SK-N-SH treated with all-trans-retinoic acid at 6 μM for 48 hours (cell line): ENCODE measurements around the gene VSIR.

Experiments used
- ATAC-seq: fragments of 200-7000 bp; cut with Tn5 transposase; 3 replicates; pipeline ENCODE4 v1.9.1; 2020; ENCODE audit warnings: mild to moderate bottlenecking, moderate library complexity
- ARNTL ChIP-seq: fragments of 450-650 bp; formaldehyde crosslinking; IDR thresholded peaks from 2 replicates; pipeline ENCODE4 v1.5.0; 2020; ENCODE audit warnings: low read depth, mild to moderate bottlenecking, moderate library complexity, borderline replicate concordance
- CREB5 ChIP-seq: fragments of 250-450 bp; sonication (Bioruptor Pico); IDR thresholded peaks from 2 replicates; pipeline ENCODE4 v1.5.1; 2020; ENCODE audit warnings: low read depth, mild to moderate bottlenecking, moderate library complexity
- CSRNP3 ChIP-seq: fragments of 250-450 bp; sonication (Bioruptor Pico); IDR thresholded peaks from 2 replicates; pipeline ENCODE4 v1.5.1; 2021; ENCODE audit warnings: mild to moderate bottlenecking, moderate library complexity
- ISL1 ChIP-seq: fragments of 250-450 bp; sonication (Bioruptor Pico); IDR thresholded peaks from 2 replicates; pipeline ENCODE4 v2.1.2; 2022; ENCODE audit warnings: mild to moderate bottlenecking, moderate library complexity
- OSR1 ChIP-seq: fragments of 250-450 bp; sonication (Bioruptor Pico); IDR thresholded peaks from 2 replicates; pipeline ENCODE4 v1.8.0; 2022; ENCODE audit warnings: moderate library complexity, mild to moderate bottlenecking, inconsistent platforms
- PATZ1 ChIP-seq: fragments of 250-450 bp; sonication (Bioruptor Pico); IDR thresholded peaks from 2 replicates; pipeline ENCODE4 v1.8.0; 2020; ENCODE audit warnings: mild to moderate bottlenecking, moderate library complexity, borderline replicate concordance
- POU6F1 ChIP-seq: fragments of 250-450 bp; sonication (Bioruptor Pico); IDR thresholded peaks from 2 replicates; pipeline ENCODE4 v1.8.0; 2021; ENCODE audit warnings: low read depth, mild to moderate bottlenecking, moderate library complexity, borderline replicate concordance
- PPARA ChIP-seq: fragments of 250-450 bp; sonication (Bioruptor Pico); IDR thresholded peaks from 2 replicates; pipeline ENCODE4 v1.5.0; 2020; ENCODE audit warnings: mild to moderate bottlenecking, borderline replicate concordance
- RARB ChIP-seq: fragments of 250-450 bp; sonication (Bioruptor Pico); IDR thresholded peaks from 2 replicates; pipeline ENCODE4 v1.8.0; 2021; ENCODE audit warnings: mild to moderate bottlenecking, moderate library complexity
- SNAI2 ChIP-seq: fragments of 250-450 bp; sonication (Bioruptor Pico); IDR thresholded peaks from 2 replicates; pipeline ENCODE4 v1.5.0; 2020; ENCODE audit warnings: mild to moderate bottlenecking, moderate library complexity
- TCF4 ChIP-seq: fragments of 250-450 bp; sonication (Bioruptor Pico); IDR thresholded peaks from 2 replicates; pipeline ENCODE4 v1.8.0; 2021; ENCODE audit warnings: mild to moderate bottlenecking, moderate library complexity, borderline replicate concordance
- TOX ChIP-seq: fragments of 250-450 bp; sonication (Bioruptor Pico); IDR thresholded peaks from 2 replicates; pipeline ENCODE4 v1.8.0; 2021; ENCODE audit warnings: mild to moderate bottlenecking, moderate library complexity, borderline replicate concordance
- TSHZ2 ChIP-seq: fragments of 250-450 bp; sonication (Bioruptor Pico); IDR thresholded peaks from 2 replicates; pipeline ENCODE4 v1.5.0; 2020; ENCODE audit warnings: mild to moderate bottlenecking, moderate library complexity
- ZC3H10 ChIP-seq: fragments of 250-450 bp; sonication (Bioruptor Pico); IDR thresholded peaks from 2 replicates; pipeline ENCODE4 v1.5.1; 2021; ENCODE audit warnings: mild to moderate bottlenecking, moderate library complexity
- ZFP3 ChIP-seq: fragments of 250-450 bp; sonication (Bioruptor Pico); IDR thresholded peaks from 2 replicates; pipeline ENCODE4 v1.5.0; 2020; ENCODE audit warnings: mild to moderate bottlenecking, moderate library complexity
- ZNF565 ChIP-seq: fragments of 450-650 bp; formaldehyde crosslinking; conservative IDR thresholded peaks from 2 replicates; pipeline ENCODE4 v1.5.0; 2020; ENCODE audit warnings: low read depth, mild to moderate bottlenecking, moderate library complexity
- ZNF70 ChIP-seq: fragments of 450-650 bp; formaldehyde crosslinking; IDR thresholded peaks from 2 replicates; pipeline ENCODE4 v1.5.0; 2020; ENCODE audit warnings: mild to moderate bottlenecking, moderate library complexity
- ZNF8 ChIP-seq: fragments of 450-650 bp; formaldehyde crosslinking; IDR thresholded peaks from 2 replicates; pipeline ENCODE4 v1.5.0; 2020; ENCODE audit warnings: mild to moderate bottlenecking, moderate library complexity

The VSIR gene

GRCh38 chr10:71761541-71762113 is 11.7 kb downstream of the VSIR start:
- TF ChIP-seq CSRNP3 (no peak), TSHZ2 (no peak), CREB5 (no peak), PATZ1 (CRISPR knock-in tag) (no peak), ZC3H10 (CRISPR knock-in tag) (no peak), POU6F1 (CRISPR knock-in tag) (no peak), ZNF70 (CRISPR knock-in tag) (no peak)
- ATAC-seq: no peak

GRCh38 chr10:71761105-71761511 is 12.2 kb downstream of the VSIR start:
- TF ChIP-seq TSHZ2 (no peak), ZC3H10 (CRISPR knock-in tag) (no peak), ISL1 (CRISPR knock-in tag) (no peak), SNAI2 (CRISPR knock-in tag) (no peak), TOX (CRISPR knock-in tag) (no peak), CSRNP3 (no peak), TCF4 (CRISPR knock-in tag) (no peak), ARNTL (no peak), ZNF70 (CRISPR knock-in tag) (no peak), ZFP3 (no peak), OSR1 (CRISPR knock-in tag) (no peak), PPARA (CRISPR knock-in tag) (no peak), RARB (no peak), ZNF565 (CRISPR knock-in tag) (no peak), ZNF8 (CRISPR knock-in tag) (no peak)
- ATAC-seq: no peak
